Stimulated activated CD8-positive, alpha-beta memory T cell treated with anti-CD3 and anti-CD28 coated beads, Interleukin-4, amount 100 ng/mL, for 48 hours (primary cell): ENCODE data around the gene LRWD1.

Source experiments
- DNase-seq: peaks from one replicate; pipeline ENCODE4 v3.0.0-alpha.2; 2020

LRWD1 gene

GRCh38 chr7:102464577-102465280, at the start of gene LRWD1, which contains the start of gene ALKBH4:
TSS of gene LRWD1 (plus strand) at chr7:102464984. CDS start at chr7:102465081, 97 bp downstream.
TSS of gene ALKBH4 (minus strand) at chr7:102464863. CDS start at chr7:102464836, 27 bp downstream.
- DNase-seq, result peak; percentile 98

- DNase-seq, result peak; percentile 77
These were observed 49.0 kb upstream of the LRWD1 start for GRCh38 chr7:102415685-102416225.

GRCh38 chr7:102416406-102416805, 48.4 kb upstream of the LRWD1 start:
- no peak for DNase-seq

- no peak for DNase-seq
These were observed 47.7 kb upstream of the LRWD1 start for GRCh38 chr7:102417105-102417504.

- no peak for DNase-seq
These were observed 46.2 kb upstream of the LRWD1 start for GRCh38 chr7:102418592-102418991.

GRCh38 chr7:102421706-102422240, 43.0 kb upstream of the LRWD1 start:
- no peak for DNase-seq

GRCh38 chr7:102424129-102424551, 40.6 kb upstream of the LRWD1 start:
- DNase-seq, result no peak

GRCh38 chr7:102424787-102425218, 40.0 kb upstream of the LRWD1 start:
- DNase-seq, result no peak

GRCh38 chr7:102425639-102426267, 39.0 kb upstream of the LRWD1 start:
- DNase-seq, result peak; percentile 88

- peak; percentile 83 for DNase-seq
These were observed 38.3 kb upstream of the LRWD1 start for GRCh38 chr7:102426268-102427018.

GRCh38 chr7:102427019-102427405, 37.8 kb upstream of the LRWD1 start:
- no peak for DNase-seq

- DNase-seq, result no peak
These were observed 35.5 kb upstream of the LRWD1 start for GRCh38 chr7:102429141-102429899.

GRCh38 chr7:102431617-102432298, 33.0 kb upstream of the LRWD1 start:
- DNase-seq, result peak; percentile 53

GRCh38 chr7:102432442-102433218, 32.2 kb upstream of the LRWD1 start:
- peak; percentile 39 for DNase-seq

GRCh38 chr7:102433219-102434038, 31.4 kb upstream of the LRWD1 start, which contains the start of gene ORAI2:
TSS of gene ORAI2 (plus strand) at chr7:102433575. CDS start at chr7:102438957, 5,382 bp downstream.
- DNase-seq, result peak; percentile 91

- DNase-seq, result no peak
These were observed 30.7 kb upstream of the LRWD1 start for GRCh38 chr7:102434039-102434486.

- DNase-seq, result no peak
These were observed 28.7 kb upstream of the LRWD1 start for GRCh38 chr7:102436118-102436517.

GRCh38 chr7:102439963-102440795, 24.6 kb upstream of the LRWD1 start:
- no peak for DNase-seq
